Panc1 (cell line): Measurements from ENCODE around the gene AJUBA. TPM values are rescaled to one million over a fixed set of nuclear protein-coding genes. Genes with fewer than 3 reads are reported as not detected.

Source experiments
- ATAC-seq: fragments of 200-7000 bp; cut with Tn5 transposase; 2 replicates; pipeline ENCODE4 v1.9.1; 2020; ENCODE audit warnings: mild to moderate bottlenecking, moderate library complexity
- BruUV-seq: library from RNA; stranded (reverse); fragments of 400-500 nt; replicated peaks from 2 replicates; lab custom pipeline; 2021; lab: Mats Ljungman, UMichigan
- CTCF ChIA-PET: fragments of 300-600 bp; sonication (Branson Sonifier 250); formaldehyde crosslinking; loops from one replicate; lab custom pipeline; 2022; ENCODE audit warnings: antibody characterized with exemption; lab: Charles Lee
- POLR2A ChIA-PET: fragments of 300-600 bp; sonication (Branson Sonifier 250); formaldehyde crosslinking; loops from one replicate; lab custom pipeline; 2022; ENCODE audit warnings: antibody characterized with exemption; lab: Charles Lee
- DNase-seq: peaks from one replicate; pipeline ENCODE4 v3.0.0-alpha.2; 2010; ENCODE audit warnings: low read depth, low spot score
- H3K27ac ChIP-seq: 2 replicates; pipeline ENCODE4 v1.5.1; 2011; ENCODE audit warnings: mild to moderate bottlenecking, low read length, inconsistent platforms
- H3K27me3 ChIP-seq: fragments of 200-500 bp; sonication (Bioruptor generic); 2 replicates; pipeline ENCODE4 v1.6.0; 2014; ENCODE audit warnings: low read length, inconsistent platforms; ENCODE audit not compliant: control insufficient read depth, insufficient read depth
- H3K36me3 ChIP-seq: fragments of 200-500 bp; sonication (Bioruptor generic); 2 replicates; pipeline ENCODE4 v1.5.1; 2014; ENCODE audit warnings: inconsistent platforms, mild to moderate bottlenecking, low read length, moderate library complexity; ENCODE audit not compliant: control insufficient read depth, insufficient read depth
- H3K4me1 ChIP-seq: 2 replicates; pipeline ENCODE4 v1.5.1; 2011; ENCODE audit warnings: inconsistent platforms, mild to moderate bottlenecking, low read length, moderate library complexity; ENCODE audit not compliant: control insufficient read depth, insufficient read depth
- H3K4me3 ChIP-seq, 2 experiments: 2 replicates each; pipeline ENCODE4 v1.5.1; 2011 to 2012; ENCODE audit warnings: low read depth in 2 of 2, low read length in 2 of 2, mild to moderate bottlenecking in 2 of 2, inconsistent platforms in 1 of 2, moderate library complexity in 1 of 2
- H3K9me3 ChIP-seq: fragments of 200-500 bp; sonication (Bioruptor generic); 2 replicates; pipeline ENCODE4 v1.5.1; 2014; ENCODE audit warnings: low read depth, mild to moderate bottlenecking, inconsistent platforms, low read length, moderate library complexity; ENCODE audit not compliant: control insufficient read depth, insufficient read depth
- POLR2AphosphoS5 ChIP-seq: IDR thresholded peaks from 2 replicates; pipeline ENCODE4 v1.6.1; 2012; ENCODE audit warnings: mild to moderate bottlenecking, low read depth, low read length, moderate library complexity
- SIN3A ChIP-seq: IDR thresholded peaks from 2 replicates; pipeline ENCODE4 v1.6.1; 2012; ENCODE audit warnings: low read depth, mild to moderate bottlenecking, low read length, moderate library complexity, borderline replicate concordance; ENCODE audit not compliant: insufficient read depth
- TCF7L2 ChIP-seq: IDR thresholded peaks from 2 replicates; pipeline ENCODE4 v1.6.1; 2011; ENCODE audit warnings: mild to moderate bottlenecking, low read depth, low read length, inconsistent platforms
- in situ Hi-C: cut with HindIII; loops from 2 replicates; pipeline ENCODE4 v1.10.0; 2016; ENCODE audit warnings: low sequenced_read_pairs, low pct_unique_long_range_greater_than_20kb
- intact Hi-C: fragments of 100-400 bp; cut with micrococcal nuclease; formaldehyde crosslinking; loops from one replicate; pipeline ENCODE4 v1.10.0; 2022; ENCODE audit not compliant: unreplicated experiment
- total RNA-seq: library from RNA; stranded (reverse); gene quantifications from one replicate; pipeline ENCODE4 v1.2.1, GENCODE V29; 2021; ENCODE audit not compliant: unreplicated experiment
- TF ChIP-seq, protein P1 (sequence below), 2 experiments: IDR thresholded peaks; 2 replicates each; pipeline ENCODE4 v1.6.1; 2011 to 2012; ENCODE audit warnings: low read depth in 2 of 2, control low read depth in 1 of 2, low read length in 1 of 2, mild to moderate bottlenecking in 1 of 2, moderate library complexity in 1 of 2; ENCODE audit not compliant: insufficient read depth in 1 of 2
- TF ChIP-seq, protein P2 (sequence below): fragments of 450-650 bp; IDR thresholded peaks from 2 replicates; pipeline ENCODE4 v1.5.1; 2017; ENCODE audit warnings: mild to moderate bottlenecking

The AJUBA gene
- total RNA-seq, 1 experiment from 2014 or later = 50.2 TPM

DNA sequence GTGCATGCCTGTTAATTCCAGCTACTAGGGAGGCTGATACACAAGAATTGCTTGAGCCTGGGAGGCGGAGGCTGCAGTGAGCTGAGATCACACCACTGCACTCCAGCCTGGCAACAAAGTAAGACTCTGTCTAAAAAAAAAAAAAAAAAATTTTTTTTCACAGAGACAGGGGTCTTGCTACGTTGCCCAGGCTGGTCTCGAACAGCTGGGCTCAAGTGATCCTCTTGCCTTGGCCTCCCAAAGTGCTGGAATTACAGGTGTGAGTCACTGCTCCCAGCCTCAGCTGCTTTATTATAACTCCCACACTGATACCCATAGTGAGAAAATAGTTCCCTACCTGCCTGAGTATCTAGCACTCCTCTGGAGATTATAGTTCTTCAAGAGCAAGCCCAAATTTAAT is 36.7 kb downstream of the AJUBA start:
- POLR2A ChIA-PET = no interaction called here
- no peak for ATAC-seq
- in situ Hi-C loops = no loop called here

DNA sequence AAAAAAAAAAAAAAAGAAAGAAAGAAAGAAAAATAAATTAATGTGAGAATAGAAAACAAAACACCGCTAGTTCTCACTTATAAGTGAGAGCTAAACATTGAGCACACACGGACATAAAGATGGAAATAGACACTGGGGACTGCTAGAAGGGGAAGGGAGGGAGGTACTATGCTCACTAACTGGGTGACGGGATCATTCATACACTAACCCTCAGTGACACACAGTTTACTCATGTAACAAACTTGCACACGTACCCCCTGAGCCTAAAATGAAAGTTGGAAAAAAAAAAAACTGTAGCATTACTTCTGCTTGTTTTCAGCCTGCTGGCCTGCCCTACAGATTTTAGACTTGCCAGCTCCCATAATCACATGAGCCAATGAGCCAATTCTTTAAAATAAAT is 42.7 kb downstream of the AJUBA start:
- ChIA-PET POLR2A (no interaction called here), CTCF (interaction anchor here (0.6 kb wide), 1 partner anchor 55 kb away, joined by 7 read pairs; no protein-coding TSS in a partner anchor)
- Histone ChIP-seq H3K27me3 (no peaks in the 10 kb centered on the region), H3K4me3 (no peak overlapping the region), H3K4me1 (no peaks in the 10 kb centered on the region), H3K36me3 (no peaks in the 10 kb centered on the region), H3K27ac (no peak overlapping the region), H3K9me3 (no peaks in the 10 kb centered on the region)
- TF ChIP-seq SIN3A (no peak), TCF7L2 (no peak)
- TF ChIP-seq, protein P1, sequence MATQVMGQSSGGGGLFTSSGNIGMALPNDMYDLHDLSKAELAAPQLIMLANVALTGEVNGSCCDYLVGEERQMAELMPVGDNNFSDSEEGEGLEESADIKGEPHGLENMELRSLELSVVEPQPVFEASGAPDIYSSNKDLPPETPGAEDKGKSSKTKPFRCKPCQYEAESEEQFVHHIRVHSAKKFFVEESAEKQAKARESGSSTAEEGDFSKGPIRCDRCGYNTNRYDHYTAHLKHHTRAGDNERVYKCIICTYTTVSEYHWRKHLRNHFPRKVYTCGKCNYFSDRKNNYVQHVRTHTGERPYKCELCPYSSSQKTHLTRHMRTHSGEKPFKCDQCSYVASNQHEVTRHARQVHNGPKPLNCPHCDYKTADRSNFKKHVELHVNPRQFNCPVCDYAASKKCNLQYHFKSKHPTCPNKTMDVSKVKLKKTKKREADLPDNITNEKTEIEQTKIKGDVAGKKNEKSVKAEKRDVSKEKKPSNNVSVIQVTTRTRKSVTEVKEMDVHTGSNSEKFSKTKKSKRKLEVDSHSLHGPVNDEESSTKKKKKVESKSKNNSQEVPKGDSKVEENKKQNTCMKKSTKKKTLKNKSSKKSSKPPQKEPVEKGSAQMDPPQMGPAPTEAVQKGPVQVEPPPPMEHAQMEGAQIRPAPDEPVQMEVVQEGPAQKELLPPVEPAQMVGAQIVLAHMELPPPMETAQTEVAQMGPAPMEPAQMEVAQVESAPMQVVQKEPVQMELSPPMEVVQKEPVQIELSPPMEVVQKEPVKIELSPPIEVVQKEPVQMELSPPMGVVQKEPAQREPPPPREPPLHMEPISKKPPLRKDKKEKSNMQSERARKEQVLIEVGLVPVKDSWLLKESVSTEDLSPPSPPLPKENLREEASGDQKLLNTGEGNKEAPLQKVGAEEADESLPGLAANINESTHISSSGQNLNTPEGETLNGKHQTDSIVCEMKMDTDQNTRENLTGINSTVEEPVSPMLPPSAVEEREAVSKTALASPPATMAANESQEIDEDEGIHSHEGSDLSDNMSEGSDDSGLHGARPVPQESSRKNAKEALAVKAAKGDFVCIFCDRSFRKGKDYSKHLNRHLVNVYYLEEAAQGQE (IDR thresholded peaks at IDR 0.05; ENCODE audit: insufficient read depth in 1 of 2, low read depth in 2 of 2, low read length in 1 of 2) = no peak
- BruUV-seq = no TSS peak
- DNase-seq (no peak), ATAC-seq (no peak)
- intact Hi-C loops = no loop called here
- in situ Hi-C loops = no loop called here

More for the DNA sequence above, 36.7 kb downstream of the AJUBA start:
- H3K4me1 ChIP-seq = no peaks in the 10 kb centered on the region
- no peaks in the 10 kb centered on the region for H3K9me3 ChIP-seq
- no peaks in the 10 kb centered on the region for H3K36me3 ChIP-seq
- intact Hi-C loops = no loop called here
- TF ChIP-seq, protein P2, sequence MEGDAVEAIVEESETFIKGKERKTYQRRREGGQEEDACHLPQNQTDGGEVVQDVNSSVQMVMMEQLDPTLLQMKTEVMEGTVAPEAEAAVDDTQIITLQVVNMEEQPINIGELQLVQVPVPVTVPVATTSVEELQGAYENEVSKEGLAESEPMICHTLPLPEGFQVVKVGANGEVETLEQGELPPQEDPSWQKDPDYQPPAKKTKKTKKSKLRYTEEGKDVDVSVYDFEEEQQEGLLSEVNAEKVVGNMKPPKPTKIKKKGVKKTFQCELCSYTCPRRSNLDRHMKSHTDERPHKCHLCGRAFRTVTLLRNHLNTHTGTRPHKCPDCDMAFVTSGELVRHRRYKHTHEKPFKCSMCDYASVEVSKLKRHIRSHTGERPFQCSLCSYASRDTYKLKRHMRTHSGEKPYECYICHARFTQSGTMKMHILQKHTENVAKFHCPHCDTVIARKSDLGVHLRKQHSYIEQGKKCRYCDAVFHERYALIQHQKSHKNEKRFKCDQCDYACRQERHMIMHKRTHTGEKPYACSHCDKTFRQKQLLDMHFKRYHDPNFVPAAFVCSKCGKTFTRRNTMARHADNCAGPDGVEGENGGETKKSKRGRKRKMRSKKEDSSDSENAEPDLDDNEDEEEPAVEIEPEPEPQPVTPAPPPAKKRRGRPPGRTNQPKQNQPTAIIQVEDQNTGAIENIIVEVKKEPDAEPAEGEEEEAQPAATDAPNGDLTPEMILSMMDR = no peak
- no peak for TF ChIP-seq SIN3A
- no peak for TF ChIP-seq POLR2AphosphoS5
- TF ChIP-seq TCF7L2 = no peak
- TF ChIP-seq, protein P1 (IDR thresholded peaks at IDR 0.05; ENCODE audit: insufficient read depth in 1 of 2, low read depth in 2 of 2, low read length in 1 of 2) = no peak
- BruUV-seq = no TSS peak
- H3K27me3 ChIP-seq = no peaks in the 10 kb centered on the region
- no peak overlapping the region for H3K4me3 ChIP-seq
- DNase-seq = no peak
- no peak overlapping the region for H3K27ac ChIP-seq
- CTCF ChIA-PET = no interaction called here
